HG03196 (cell line): ENCODE measurements around the gene TMEM132C.

Source experiments
- ATAC-seq: cut with Tn5 transposase; IDR thresholded peaks from one replicate; pipeline ENCODE4 v1.9.1; 2021; ENCODE audit not compliant: unreplicated experiment

TMEM132C gene

GRCh38 chr12:128543971-128544370 lies 277.0 kb downstream of the TMEM132C start:
- ATAC-seq, result no peak

GRCh38 chr12:128548949-128549348 lies 282.0 kb downstream of the TMEM132C start:
- no peak for ATAC-seq

DNA sequence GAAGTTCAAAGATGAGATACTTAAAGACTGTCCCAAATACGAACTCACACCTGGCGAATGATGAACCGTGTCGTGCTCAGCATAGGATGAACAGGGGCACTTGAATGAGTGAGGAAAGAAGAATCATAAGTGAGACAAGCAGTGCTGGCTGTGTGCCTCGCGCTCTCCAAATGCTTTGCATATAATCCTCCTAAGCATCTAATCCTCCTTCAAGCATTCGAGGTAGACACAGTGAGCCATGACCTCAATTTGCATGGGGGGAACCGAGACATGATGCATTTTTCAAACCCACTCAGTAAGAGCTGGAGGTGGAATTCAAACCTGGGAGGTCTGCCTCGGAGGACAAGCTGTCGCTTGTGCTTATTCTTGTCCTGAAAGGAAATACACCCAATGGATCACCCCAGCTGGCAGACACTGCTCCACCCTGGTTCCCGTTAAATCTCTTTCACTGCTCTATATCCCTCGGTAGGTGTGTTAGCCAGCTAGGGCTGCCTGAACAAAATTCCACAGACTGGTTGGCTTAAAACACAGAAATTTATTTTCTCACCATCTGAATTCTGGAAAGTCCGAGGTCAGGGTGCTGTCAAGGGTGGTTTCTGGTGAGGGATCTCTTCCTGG lies 282.7 kb downstream of the TMEM132C start:
- ATAC-seq, result no peak

DNA sequence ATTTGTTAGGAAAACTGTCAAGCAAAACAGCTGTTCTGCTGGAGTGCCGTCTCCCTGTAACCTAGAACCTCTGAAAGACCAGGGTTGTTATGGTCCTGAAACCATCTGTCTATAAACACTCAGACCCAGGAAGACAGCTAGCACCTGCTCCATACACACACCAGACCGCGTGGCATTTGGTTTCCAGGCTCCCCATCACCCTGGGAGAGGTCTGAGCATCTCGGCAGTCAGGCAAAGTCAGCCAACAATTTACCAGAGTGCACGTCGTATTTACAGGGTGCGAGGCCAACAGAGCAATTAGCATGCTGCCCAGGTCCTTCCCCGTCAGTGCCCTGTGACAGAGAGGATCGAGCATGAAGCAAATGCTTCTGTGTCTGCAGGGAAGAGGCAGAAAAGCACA lies 284.3 kb downstream of the TMEM132C start:
- no peak for ATAC-seq

GRCh38 chr12:128554546-128555304 lies 287.8 kb downstream of the TMEM132C start:
- no peak for ATAC-seq

DNA sequence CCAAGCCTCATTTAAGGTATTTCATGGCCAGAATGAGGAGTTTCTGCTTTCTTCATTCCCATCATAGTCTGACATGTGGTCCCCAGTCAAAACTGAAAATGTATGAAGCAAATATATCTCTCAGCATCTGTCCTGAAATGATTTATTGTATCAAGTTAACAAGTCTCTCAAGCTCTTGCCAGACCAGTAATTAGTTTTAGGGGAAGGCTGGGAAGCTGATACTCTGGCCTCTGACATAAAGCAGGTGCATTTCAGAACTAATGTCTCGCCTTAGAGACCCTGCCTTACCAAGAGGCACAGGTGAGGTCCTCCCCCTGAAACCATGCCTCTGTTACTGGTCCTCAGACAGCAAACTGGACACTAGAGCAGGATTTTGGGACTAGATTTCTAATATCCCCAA lies 290.3 kb downstream of the TMEM132C start:
- no peak for ATAC-seq

GRCh38 chr12:128564956-128565355 lies 298.0 kb downstream of the TMEM132C start:
- ATAC-seq, result no peak

- ATAC-seq, result no peak
Measured at GRCh38 chr12:128567730-128568129, 300.8 kb downstream of the TMEM132C start.

GRCh38 chr12:128570191-128571065 lies 303.5 kb downstream of the TMEM132C start:
- ATAC-seq, result peak; percentile 68

DNA sequence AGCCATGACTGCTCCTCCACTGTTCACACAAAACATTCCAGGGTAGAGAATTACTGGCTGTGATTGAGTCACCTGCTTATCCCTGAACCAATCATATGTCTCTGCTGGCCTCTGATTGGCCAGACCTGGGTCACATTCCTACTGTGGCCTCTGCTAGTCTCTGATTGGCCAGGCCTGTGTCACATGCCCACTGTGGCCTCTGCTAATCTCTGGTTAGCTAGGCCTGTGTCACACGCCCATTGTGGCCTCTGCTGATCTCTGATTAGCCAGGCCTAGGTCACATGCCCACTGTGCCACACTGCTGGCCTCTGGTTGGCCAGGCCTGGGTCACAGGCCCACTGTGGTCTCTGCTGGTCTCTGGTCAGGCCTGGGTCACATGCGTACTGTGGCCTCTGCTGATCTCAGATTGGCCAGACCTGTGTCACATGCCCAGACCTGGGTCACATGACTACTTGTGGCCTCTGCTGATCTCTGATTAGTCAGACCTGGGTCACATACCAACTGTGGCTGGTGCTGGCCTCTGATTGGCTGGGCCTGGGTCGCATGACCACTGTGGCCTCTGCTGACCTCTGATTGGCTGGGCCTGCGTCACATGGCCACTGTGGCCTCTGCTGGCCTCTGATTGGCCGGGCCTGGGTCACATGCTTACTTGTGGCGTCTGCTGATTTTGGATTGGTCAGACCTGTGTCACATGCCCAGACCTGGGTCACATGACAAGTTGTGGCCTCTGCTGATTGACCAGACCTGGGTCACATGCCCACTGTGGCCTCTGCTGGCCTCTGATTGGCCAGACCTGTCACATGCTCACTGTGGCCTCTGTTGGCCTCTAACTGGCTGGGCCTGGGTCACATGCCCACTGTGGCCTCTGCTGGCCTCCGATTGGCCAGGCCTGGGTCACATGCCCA lies 305.2 kb downstream of the TMEM132C start:
- no peak for ATAC-seq

- no peak for ATAC-seq
Measured at GRCh38 chr12:128573907-128574306, 306.9 kb downstream of the TMEM132C start.

GRCh38 chr12:128578045-128578444 lies 311.1 kb downstream of the TMEM132C start:
- no peak for ATAC-seq

DNA sequence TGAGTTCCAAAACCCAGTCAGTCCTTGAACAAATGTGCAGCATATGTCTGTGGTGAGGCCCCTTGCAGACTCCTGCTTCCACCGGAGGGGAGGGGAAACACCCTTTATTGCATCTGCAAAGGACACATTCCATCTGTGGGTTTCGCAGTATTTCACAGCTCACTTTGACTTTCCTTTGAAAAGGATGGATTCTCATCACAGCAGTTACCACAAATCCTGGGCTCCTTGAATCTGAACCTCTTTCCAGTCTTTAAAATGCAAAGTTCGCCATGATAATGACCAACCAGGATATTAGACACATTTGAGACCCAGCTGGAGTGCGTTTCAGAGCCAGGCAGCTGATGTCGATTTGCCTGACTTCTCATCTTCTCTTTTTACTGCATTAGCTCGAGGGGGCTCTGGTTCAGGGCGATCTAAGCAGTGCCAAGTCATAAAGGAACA lies 314.4 kb downstream of the TMEM132C start:
- ATAC-seq, result no peak

DNA sequence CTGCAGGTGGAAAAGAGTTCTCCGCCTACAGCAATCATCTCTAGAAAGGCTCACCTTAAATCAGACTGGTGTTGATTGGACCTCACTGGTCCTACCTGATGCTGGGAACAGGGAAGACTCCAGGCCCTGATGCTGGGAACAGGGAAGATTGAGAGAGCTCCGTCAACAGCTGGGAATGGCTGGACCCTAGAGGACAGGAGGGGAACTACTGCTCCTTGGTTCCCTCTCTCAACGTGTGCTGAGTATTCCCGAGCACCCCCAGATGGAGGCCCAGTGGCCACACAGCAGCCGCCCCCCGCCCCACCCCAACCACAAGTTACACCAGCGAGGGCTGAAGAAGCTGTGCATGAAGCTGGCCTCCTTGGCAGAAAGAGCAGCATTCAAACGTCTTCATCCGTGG lies 316.5 kb downstream of the TMEM132C start:
- no peak for ATAC-seq

DNA sequence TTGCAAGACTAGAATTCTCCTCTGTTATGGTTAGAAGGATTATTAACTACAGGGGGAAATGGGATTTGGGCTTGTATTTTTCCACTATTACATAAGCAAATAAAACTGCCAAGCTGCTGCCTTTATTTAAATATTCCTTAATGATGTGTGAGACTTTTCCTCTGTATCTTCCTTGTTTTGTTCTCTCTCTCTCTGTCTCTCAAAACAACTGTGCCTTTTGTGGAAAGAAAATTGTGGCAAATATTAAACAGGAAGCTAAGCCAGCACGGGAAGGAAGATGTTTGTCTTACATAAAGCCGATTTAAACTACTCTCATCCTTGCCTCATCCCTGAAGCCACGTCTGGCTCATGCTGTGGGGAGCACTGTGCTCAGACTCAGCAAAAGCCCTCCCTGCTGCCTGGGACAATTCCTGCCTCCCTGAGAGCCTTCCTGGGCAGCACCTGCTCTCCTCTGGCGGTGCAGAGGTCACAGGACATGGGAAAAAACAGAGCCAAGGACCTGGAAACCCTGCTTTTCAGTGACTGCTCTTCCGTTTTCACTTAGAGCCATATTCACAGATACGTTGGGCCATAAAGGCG lies 319.6 kb downstream of the TMEM132C start:
- no peak for ATAC-seq

DNA sequence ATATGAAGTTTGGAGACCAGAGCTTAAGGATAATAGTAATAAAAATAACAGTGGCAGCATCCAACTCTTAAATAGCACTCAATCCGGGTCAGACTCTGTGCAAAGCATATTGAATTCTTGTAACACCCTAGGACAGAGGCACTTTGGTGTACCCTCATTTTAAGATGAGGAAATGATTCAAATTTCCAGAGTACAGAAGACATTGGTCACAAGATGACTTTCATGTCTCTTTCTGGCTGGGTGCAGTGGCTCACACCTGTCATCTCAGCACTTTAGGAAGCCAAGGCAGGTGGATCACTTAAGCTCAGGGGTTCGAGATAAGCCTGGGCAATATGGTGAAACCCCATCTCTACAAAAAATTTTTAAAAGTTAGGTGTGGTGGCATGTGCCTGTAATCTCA lies 320.9 kb downstream of the TMEM132C start:
- ATAC-seq, result no peak

DNA sequence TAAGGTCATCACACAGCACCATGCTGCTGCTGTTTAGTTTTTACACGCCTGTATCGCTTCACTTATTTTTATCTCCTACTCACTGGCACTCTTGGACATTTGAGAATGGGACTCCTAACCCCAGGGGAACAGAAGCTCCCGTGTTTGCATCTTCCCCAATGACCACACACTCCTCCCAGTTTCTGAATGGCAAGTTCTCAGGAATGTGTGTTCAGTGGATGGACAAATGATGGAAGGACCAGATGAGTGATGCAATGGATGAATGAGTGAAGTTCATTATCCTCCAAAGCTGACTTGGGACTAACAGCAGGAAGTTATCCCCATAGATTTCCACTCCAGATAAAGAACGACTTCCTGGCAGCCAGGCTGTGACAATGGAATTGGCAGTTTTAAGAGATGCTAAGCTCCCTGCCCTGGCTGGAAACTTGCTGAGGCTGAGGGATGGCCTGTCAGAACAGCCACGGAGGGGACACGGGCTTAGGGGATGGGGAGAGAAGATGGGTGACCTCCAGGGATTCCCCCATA lies 325.3 kb downstream of the TMEM132C start:
- no peak for ATAC-seq

DNA sequence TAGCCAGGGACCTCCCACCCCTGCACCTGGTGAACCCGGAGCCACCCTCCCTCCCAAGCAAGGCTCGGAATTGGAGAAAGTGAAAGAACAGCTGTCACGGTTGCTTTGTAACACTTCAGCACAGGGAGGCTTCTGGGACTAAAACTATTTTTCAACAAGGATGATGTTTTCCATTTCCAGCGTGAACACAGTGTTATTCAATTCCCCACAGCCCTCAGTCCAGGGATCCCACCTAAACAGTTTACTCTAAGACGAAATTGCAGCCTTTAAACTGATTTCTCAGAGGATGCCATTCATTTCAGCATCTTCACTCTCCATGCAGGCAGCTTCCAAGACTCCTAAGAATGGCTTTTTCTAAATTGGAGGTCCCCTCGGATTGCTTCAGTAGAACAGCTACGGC lies 327.6 kb downstream of the TMEM132C start:
- ATAC-seq, result no peak

GRCh38 chr12:128595609-128596008 lies 328.6 kb downstream of the TMEM132C start:
- ATAC-seq, result no peak

DNA sequence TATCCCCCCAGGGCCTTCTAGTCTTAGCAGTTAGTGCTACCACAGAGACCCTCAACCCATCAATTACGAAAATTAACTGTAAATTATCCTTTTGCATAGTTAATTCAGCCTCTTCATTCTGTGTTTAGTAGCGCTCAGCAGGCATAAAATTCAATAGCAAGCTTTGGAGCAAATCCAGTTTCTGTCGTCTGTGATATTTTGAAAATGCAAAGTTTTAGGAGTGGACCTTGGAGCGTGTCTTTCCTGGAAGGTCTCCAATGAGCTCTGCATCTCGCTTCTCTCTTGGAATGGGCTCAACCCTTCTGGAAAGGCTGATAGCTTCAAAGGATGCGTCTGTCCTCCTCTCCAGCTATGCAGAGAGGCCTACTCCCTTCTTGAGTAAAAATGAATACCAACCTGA lies 333.9 kb downstream of the TMEM132C start:
- no peak for ATAC-seq
